OCI-LY3 (cell line): ENCODE results near the gene CDC25B.
A peak's percentile ranks its signal among the peaks of the same experiment; 100 is the strongest.

Experiments
- H2AFZ ChIP-seq: fragments of 200-600, 300-600 bp; shearing (Covaris generic); 2 replicates; pipeline ENCODE4 v1.6.0; 2014; ENCODE audit warnings: antibody characterized with exemption, low read depth, low read length
- H3K27ac ChIP-seq: fragments of 200-600, 300-600 bp; sonication (generic); 2 replicates; pipeline ENCODE4 v1.5.1; 2014; ENCODE audit warnings: mild to moderate bottlenecking, low read length, moderate library complexity, mixed read lengths
- H3K27me3 ChIP-seq: fragments of 200-600, 300-600 bp; sonication (generic); 2 replicates; pipeline ENCODE4 v1.6.1; 2014; ENCODE audit warnings: low read depth, low read length, mixed read lengths
- H3K36me3 ChIP-seq: fragments of 200-600, 300-600 bp; sonication (generic); replicated peaks from 2 replicates; pipeline ENCODE3; 2014; ENCODE audit warnings: low read depth, low read length, mixed read lengths
- H3K4me1 ChIP-seq: fragments of 300-600, 200-600 bp; sonication (generic); 2 replicates; pipeline ENCODE4 v1.6.1; 2014; ENCODE audit warnings: low read length, mixed read lengths
- H3K4me2 ChIP-seq: fragments of 200-600, 300-600 bp; sonication (generic); 2 replicates; pipeline ENCODE4 v1.6.1; 2014; ENCODE audit warnings: low read length, mixed read lengths
- H3K4me3 ChIP-seq: fragments of 300-600, 200-600 bp; sonication (generic); 2 replicates; pipeline ENCODE4 v1.5.1; 2014; ENCODE audit warnings: antibody characterized with exemption, mild to moderate bottlenecking, low read length, moderate library complexity
- H3K79me2 ChIP-seq: fragments of 300-600, 200-600 bp; shearing (Covaris generic); 2 replicates; pipeline ENCODE4 v1.6.1; 2014; ENCODE audit warnings: mild to moderate bottlenecking, low read length, mixed read lengths
- H3K9ac ChIP-seq: fragments of 300-600, 200-600 bp; shearing (Covaris generic); 2 replicates; pipeline ENCODE4 v1.6.0; 2014; ENCODE audit warnings: mild to moderate bottlenecking, low read length, moderate library complexity
- H3K9me3 ChIP-seq: fragments of 200-600, 300-600 bp; shearing (Covaris generic); 2 replicates; pipeline ENCODE4 v1.6.1; 2014; ENCODE audit warnings: low read length, mixed read lengths; ENCODE audit not compliant: insufficient read depth
- H4K20me1 ChIP-seq: fragments of 200-600, 300-600 bp; sonication (generic); 2 replicates; pipeline ENCODE4 v1.6.1; 2016; ENCODE audit warnings: low read length, mixed read lengths; ENCODE audit not compliant: insufficient read depth
- CTCF ChIP-seq: fragments of 200-600, 300-600 bp; sonication (generic); IDR thresholded peaks from 2 replicates; pipeline ENCODE4 v1.5.1; 2014; ENCODE audit warnings: antibody characterized with exemption, low read length, low read depth
- EZH2phosphoT487 ChIP-seq: fragments of 200-600 bp; shearing (Covaris generic); IDR thresholded peaks from 2 replicates; pipeline ENCODE4 v1.6.1; 2018; ENCODE audit warnings: antibody characterized with exemption, mixed run types, low read depth

CDC25B gene

GRCh38 chr20:3846378-3846739 is 50.2 kb downstream of the CDC25B start:
- Histone ChIP-seq H3K4me3 (peak overlapping the region; percentile 88), H3K4me2 (peak overlapping the region; percentile 82), H3K27ac (peak overlapping the region; percentile 32), H4K20me1 (peaks cover 6% of the 10 kb centered on the region; the same call in 1 of the 2 replicates), H3K9ac (peak overlapping the region; percentile 86), H3K36me3 (no peaks in the 10 kb centered on the region), H3K79me2 (peaks cover 34% of the 10 kb centered on the region), H3K27me3 (no peaks in the 10 kb centered on the region), H2AFZ (peak overlapping the region; percentile 63), H3K9me3 (no peaks in the 10 kb centered on the region), H3K4me1 (peaks cover 10% of the 10 kb centered on the region)
- TF ChIP-seq EZH2phosphoT487 (no peak), CTCF (no peak)

- H3K36me3 ChIP-seq, result no peaks in the 10 kb centered on the region
- H3K79me2 ChIP-seq, result peaks cover 34% of the 10 kb centered on the region
- no peaks in the 10 kb centered on the region for H3K27me3 ChIP-seq
- peak within 1 kb of the TSS; percentile 63 for H2AFZ ChIP-seq
- peak within 1 kb of the TSS; percentile 87 for H3K4me2 ChIP-seq
- H4K20me1 ChIP-seq, result peaks cover 6% of the 10 kb centered on the region; the same call in 1 of the 2 replicates
- H3K4me1 ChIP-seq, result peaks cover 10% of the 10 kb centered on the region
- peak within 1 kb of the TSS; percentile 88 for H3K4me3 ChIP-seq
- TF ChIP-seq CTCF, result no peak
- TF ChIP-seq EZH2phosphoT487, result no peak
- H3K9ac ChIP-seq, result peak within 1 kb of the TSS; percentile 86
- H3K27ac ChIP-seq, result peak within 1 kb of the TSS; percentile 32
- H3K9me3 ChIP-seq, result no peaks in the 10 kb centered on the region
These were observed 50.8 kb downstream of the CDC25B start, which contains the start of gene MAVS for GRCh38 chr20:3846740-3847428. Gene MAVS, plus strand, starts transcription at chr20:3846834. Its CDS starts 7,791 bp downstream, at chr20:3854625.

GRCh38 chr20:3847429-3847940 is 51.4 kb downstream of the CDC25B start:
- peaks cover 8% of the 10 kb centered on the region for H4K20me1 ChIP-seq
- H3K9me3 ChIP-seq, result no peaks in the 10 kb centered on the region
- no peaks in the 10 kb centered on the region for H3K27me3 ChIP-seq
- peak overlapping the region; percentile 87 for H3K4me2 ChIP-seq
- TF ChIP-seq CTCF (no peak), EZH2phosphoT487 (no peak)
- H2AFZ ChIP-seq, result 0 out of 2 replicates have a peak overlapping the region, but pooled peaks have one; percentile 48
- H3K79me2 ChIP-seq, result peaks cover 38% of the 10 kb centered on the region
- H3K9ac ChIP-seq, result peak overlapping the region; percentile 86
- H3K27ac ChIP-seq, result peak overlapping the region; percentile 16
- no peaks in the 10 kb centered on the region for H3K36me3 ChIP-seq
- H3K4me1 ChIP-seq, result peaks cover 10% of the 10 kb centered on the region
- peak overlapping the region; percentile 88 for H3K4me3 ChIP-seq

- Histone ChIP-seq H3K4me1 (peaks cover 10% of the 10 kb centered on the region), H4K20me1 (peaks cover 8% of the 10 kb centered on the region), H3K9me3 (no peaks in the 10 kb centered on the region), H2AFZ (no peak overlapping the region), H3K4me2 (no peak overlapping the region), H3K9ac (no peak overlapping the region), H3K79me2 (peaks cover 38% of the 10 kb centered on the region), H3K27me3 (no peaks in the 10 kb centered on the region), H3K36me3 (no peaks in the 10 kb centered on the region), H3K4me3 (no peak overlapping the region), H3K27ac (no peak overlapping the region)
- TF ChIP-seq CTCF, result no peak
- no peak for TF ChIP-seq EZH2phosphoT487
These were observed 52.5 kb downstream of the CDC25B start for GRCh38 chr20:3848565-3848964.
